Measurements from ENCODE around the gene CRIP3. TPM values are rescaled to one million over a fixed set of nuclear protein-coding genes. Genes with fewer than 3 reads are reported as not detected.

Gene CRIP3
- total and polyA plus RNA-seq, 2 of the 4 experiments (the other 2 are of a cell fraction), result not detected

DNA sequence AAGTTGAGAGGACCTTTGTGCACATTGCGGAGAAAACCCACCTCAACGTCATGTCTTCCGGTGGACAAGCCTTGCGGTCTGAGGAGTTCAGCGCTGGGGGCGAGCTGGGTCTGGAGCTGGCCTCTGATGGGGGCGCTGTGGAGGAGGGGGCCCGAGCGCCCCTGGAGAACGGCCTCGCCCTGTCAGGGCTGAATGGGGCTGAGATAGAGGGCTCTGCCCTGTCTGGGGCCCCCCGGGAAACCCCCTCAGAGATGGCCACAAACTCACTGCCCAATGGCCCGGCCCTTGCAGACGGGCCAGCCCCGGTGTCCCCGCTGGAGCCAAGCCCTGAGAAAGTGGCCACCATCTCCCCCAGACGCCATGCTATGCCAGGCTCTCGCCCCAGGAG, 25.1 kb downstream of the CRIP3 start:
- CTCF ChIA-PET, result no interaction called here

More for the DNA sequence above, 25.1 kb downstream of the CRIP3 start:
- H3K36me3 ChIP-seq (ENCODE audit: control insufficient read depth, insufficient read depth, low read length), result no peaks in the 10 kb centered on the region
- H3K9me3 ChIP-seq (ENCODE audit: control insufficient read depth, insufficient read depth, low read length), result no peaks in the 10 kb centered on the region
- no peak overlapping the region for H2AK5ac ChIP-seq (ENCODE audit: low read depth, low read length)
- dilution Hi-C loops (cut with HindIII; ENCODE audit: low sequenced_read_pairs, unreplicated experiment) (no loop called here), in situ Hi-C loops (cut with MboI; ENCODE audit: low sequenced_read_pairs) (no loop called here), intact Hi-C loops (cut with micrococcal nuclease) (no loop called here)
- H3K27ac ChIP-seq (ENCODE audit: insufficient read depth, low read length), result no peak overlapping the region
- POLR2A ChIA-PET (ENCODE audit: unreplicated experiment), result no interaction called here
- H3K4me3 ChIP-seq (ENCODE audit: insufficient read depth, low read depth, low read length), result no peak overlapping the region
- peaks cover 5% of the 10 kb centered on the region for H3K4me1 ChIP-seq (ENCODE audit: control insufficient read depth, insufficient read depth, low read length)
- H3K18ac ChIP-seq (ENCODE audit: low read depth, low read length), result no peak overlapping the region
- no peaks in the 10 kb centered on the region for H3K79me1 ChIP-seq (ENCODE audit: low read depth in 1 of 2, low read length in 2 of 2)
- H2BK15ac ChIP-seq (ENCODE audit: low read depth, low read length), result no peak overlapping the region
- no peak overlapping the region for H2BK5ac ChIP-seq (ENCODE audit: low read depth, low read length, poor library complexity, severe bottlenecking)
- no peak for DNase-seq
- H3K9me1 ChIP-seq (ENCODE audit: insufficient read depth, low read length), result no peaks in the 10 kb centered on the region
- H2AK9ac ChIP-seq (replicated peaks; ENCODE audit: low read depth, low read length, poor library complexity), result no peak overlapping the region
- no peak overlapping the region for H3K56ac ChIP-seq (ENCODE audit: extremely low read depth, insufficient read depth, low read length)
- no peak overlapping the region for H3K4ac ChIP-seq (ENCODE audit: low read depth, low read length)
- H2AFZ ChIP-seq (replicated peaks; ENCODE audit: low read length, poor library complexity), result no peak overlapping the region
- H4K91ac ChIP-seq (ENCODE audit: insufficient read depth, low read depth, low read length), result no peak overlapping the region
- no peak overlapping the region for H3K4me2 ChIP-seq (ENCODE audit: low read depth, low read length)
- H3K23ac ChIP-seq (ENCODE audit: low read depth, low read length), result no peak overlapping the region
- H4K20me1 ChIP-seq (ENCODE audit: insufficient read depth, low read length), result no peaks in the 10 kb centered on the region
- WGBS, 2 experiments (ENCODE audit: extremely low coverage in 2 of 2, insufficient read length in 1 of 2), result 70% methylated on average over 7 of the region's 18 CpGs; no CpG with 5 or more reads in 1 of the 2 experiments
- H3K14ac ChIP-seq (replicated peaks; ENCODE audit: low read depth, low read length), result no peak overlapping the region
- no TSS peak for BruUV-seq (replicated peaks)
- no peak overlapping the region for H2BK120ac ChIP-seq (ENCODE audit: low read depth, low read length)
- no peak overlapping the region for H2BK20ac ChIP-seq (ENCODE audit: low read depth, low read length)
- no peak for TF ChIP-seq RAD21 (IDR thresholded peaks at IDR 0.05; ENCODE audit: low read length)
- TF ChIP-seq, protein P1, sequence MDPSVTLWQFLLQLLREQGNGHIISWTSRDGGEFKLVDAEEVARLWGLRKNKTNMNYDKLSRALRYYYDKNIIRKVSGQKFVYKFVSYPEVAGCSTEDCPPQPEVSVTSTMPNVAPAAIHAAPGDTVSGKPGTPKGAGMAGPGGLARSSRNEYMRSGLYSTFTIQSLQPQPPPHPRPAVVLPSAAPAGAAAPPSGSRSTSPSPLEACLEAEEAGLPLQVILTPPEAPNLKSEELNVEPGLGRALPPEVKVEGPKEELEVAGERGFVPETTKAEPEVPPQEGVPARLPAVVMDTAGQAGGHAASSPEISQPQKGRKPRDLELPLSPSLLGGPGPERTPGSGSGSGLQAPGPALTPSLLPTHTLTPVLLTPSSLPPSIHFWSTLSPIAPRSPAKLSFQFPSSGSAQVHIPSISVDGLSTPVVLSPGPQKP (IDR thresholded peaks at IDR 0.05; ENCODE audit: borderline replicate concordance, low read depth, low read length), result no peak
- no peak for TF ChIP-seq BHLHE40 (IDR thresholded peaks at IDR 0.05; ENCODE audit: low read depth, low read length)
- no peak for TF ChIP-seq POLR2A (IDR thresholded peaks at IDR 0.05; ENCODE audit: low read depth, low read length)
- TF ChIP-seq, protein P2, sequence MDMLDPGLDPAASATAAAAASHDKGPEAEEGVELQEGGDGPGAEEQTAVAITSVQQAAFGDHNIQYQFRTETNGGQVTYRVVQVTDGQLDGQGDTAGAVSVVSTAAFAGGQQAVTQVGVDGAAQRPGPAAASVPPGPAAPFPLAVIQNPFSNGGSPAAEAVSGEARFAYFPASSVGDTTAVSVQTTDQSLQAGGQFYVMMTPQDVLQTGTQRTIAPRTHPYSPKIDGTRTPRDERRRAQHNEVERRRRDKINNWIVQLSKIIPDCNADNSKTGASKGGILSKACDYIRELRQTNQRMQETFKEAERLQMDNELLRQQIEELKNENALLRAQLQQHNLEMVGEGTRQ (IDR thresholded peaks at IDR 0.05; ENCODE audit: low read depth, low read length), result no peak
- no peak for TF ChIP-seq MAFK (IDR thresholded peaks at IDR 0.05; ENCODE audit: low read depth, low read length)
- TF ChIP-seq SMC3 (IDR thresholded peaks at IDR 0.05; ENCODE audit: low read depth, low read length), result no peak
- no peak for TF ChIP-seq RCOR1 (IDR thresholded peaks at IDR 0.05; ENCODE audit: insufficient replicate concordance, low read length)
- no peak for TF ChIP-seq FOS (IDR thresholded peaks at IDR 0.05; ENCODE audit: low read depth, low read length)
- no peak for TF ChIP-seq RFX5 (IDR thresholded peaks at IDR 0.05; ENCODE audit: low read depth, low read length)
- TF ChIP-seq, protein P3, sequence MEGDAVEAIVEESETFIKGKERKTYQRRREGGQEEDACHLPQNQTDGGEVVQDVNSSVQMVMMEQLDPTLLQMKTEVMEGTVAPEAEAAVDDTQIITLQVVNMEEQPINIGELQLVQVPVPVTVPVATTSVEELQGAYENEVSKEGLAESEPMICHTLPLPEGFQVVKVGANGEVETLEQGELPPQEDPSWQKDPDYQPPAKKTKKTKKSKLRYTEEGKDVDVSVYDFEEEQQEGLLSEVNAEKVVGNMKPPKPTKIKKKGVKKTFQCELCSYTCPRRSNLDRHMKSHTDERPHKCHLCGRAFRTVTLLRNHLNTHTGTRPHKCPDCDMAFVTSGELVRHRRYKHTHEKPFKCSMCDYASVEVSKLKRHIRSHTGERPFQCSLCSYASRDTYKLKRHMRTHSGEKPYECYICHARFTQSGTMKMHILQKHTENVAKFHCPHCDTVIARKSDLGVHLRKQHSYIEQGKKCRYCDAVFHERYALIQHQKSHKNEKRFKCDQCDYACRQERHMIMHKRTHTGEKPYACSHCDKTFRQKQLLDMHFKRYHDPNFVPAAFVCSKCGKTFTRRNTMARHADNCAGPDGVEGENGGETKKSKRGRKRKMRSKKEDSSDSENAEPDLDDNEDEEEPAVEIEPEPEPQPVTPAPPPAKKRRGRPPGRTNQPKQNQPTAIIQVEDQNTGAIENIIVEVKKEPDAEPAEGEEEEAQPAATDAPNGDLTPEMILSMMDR (conservative IDR thresholded peaks at IDR 0.05; ENCODE audit: low read depth, low read length), result no peak
- ATAC-seq (ENCODE audit: low read depth), result no peak
- no peak overlapping the region for H3K9ac ChIP-seq (ENCODE audit: low read depth, low read length)
- H4K8ac ChIP-seq (ENCODE audit: low read depth in 2 of 2, low read length in 2 of 2), result no peak overlapping the region
- H4K5ac ChIP-seq (ENCODE audit: low read depth, low read length), result no peak overlapping the region
- H3K27me3 ChIP-seq (ENCODE audit: control insufficient read depth, insufficient read depth, low read length), result peaks cover 41% of the 10 kb centered on the region

Measured in IMR-90 (cell line).